ENCODE measurements around the gene NCOA1.
A peak's percentile ranks its signal among the peaks of the same experiment; 100 is the strongest.

NCOA1 gene

DNA sequence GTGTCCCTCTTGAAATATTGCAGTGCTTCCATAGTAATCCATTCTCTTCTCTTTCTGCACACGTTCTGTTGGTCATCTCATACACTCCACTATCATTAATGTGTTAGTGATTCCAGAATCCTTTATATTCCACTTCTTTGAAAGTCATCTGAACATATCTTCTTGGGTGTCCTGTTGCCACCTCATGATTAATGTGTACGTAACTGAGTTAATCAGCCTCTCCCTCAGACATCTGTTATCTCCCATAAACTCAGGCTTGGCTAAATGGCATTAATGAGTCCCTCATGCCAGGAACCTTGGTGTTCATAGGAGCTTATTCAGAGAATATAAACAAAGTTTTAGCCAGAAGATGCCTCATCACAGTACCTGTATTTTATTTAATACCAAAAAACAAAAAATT is 126.4 kb downstream of the NCOA1 start:
- Histone ChIP-seq H3K4me1 (ENCODE audit: control insufficient read depth, insufficient read depth, low read length) (peaks cover 7% of the 10 kb centered on the region; the same call in 1 of the 2 replicates), H3K36me3 (ENCODE audit: control insufficient read depth in 2 of 2, insufficient read depth in 1 of 2, low read length in 2 of 2) (no peaks in the 10 kb centered on the region), H3K9me3 (ENCODE audit: control insufficient read depth, insufficient read depth, low read depth, low read length) (no peaks in the 10 kb centered on the region), H3K27ac (ENCODE audit: extremely low read depth, low read depth, low read length) (no peak overlapping the region), H3K4me3 (ENCODE audit: low read depth, low read length) (no peak overlapping the region)
- ChIA-PET CTCF (no interaction called here), POLR2A (no interaction called here)
- no peak for TF ChIP-seq ZNF16 (tag by site-specific recombination; IDR thresholded peaks at IDR 0.05; ENCODE audit: low read depth)
- no peak for TF ChIP-seq ZNF555 (tag by site-specific recombination; conservative IDR thresholded peaks at IDR 0.05)
- peak; percentile 35; the same call in 1 of the 2 replicates for TF ChIP-seq FEZF1 (tag by site-specific recombination; IDR thresholded peaks at IDR 0.05)
- no peak for TF ChIP-seq ZEB2 (tag by site-specific recombination; IDR thresholded peaks at IDR 0.05)
- no peak for TF ChIP-seq ZNF223 (tag by site-specific recombination; IDR thresholded peaks at IDR 0.05)
- TF ChIP-seq ZNF843 (tag by site-specific recombination; IDR thresholded peaks at IDR 0.05), result 0 out of 2 replicates have a peak, but pooled peaks have one; percentile 31
- no peak for TF ChIP-seq ZNF561 (tag by site-specific recombination; IDR thresholded peaks at IDR 0.05; ENCODE audit: borderline replicate concordance)
- no peak for TF ChIP-seq ZNF580 (tag by site-specific recombination; IDR thresholded peaks at IDR 0.05)
- no peak for TF ChIP-seq ZNF184 (tag by site-specific recombination; IDR thresholded peaks at IDR 0.05)
- TF ChIP-seq ZFP37 (tag by site-specific recombination; IDR thresholded peaks at IDR 0.05), result no peak
- TF ChIP-seq HIC1 (tag by site-specific recombination; IDR thresholded peaks at IDR 0.05), result no peak
- no peak for TF ChIP-seq ZBTB8A (tag by site-specific recombination; IDR thresholded peaks at IDR 0.05)
- no peak for TF ChIP-seq ZSCAN30 (tag by site-specific recombination; IDR thresholded peaks at IDR 0.05)
- TF ChIP-seq PRDM6 (tag by site-specific recombination; IDR thresholded peaks at IDR 0.05), result 0 out of 2 replicates have a peak, but pooled peaks have one; percentile 11
- TF ChIP-seq, protein P1, sequence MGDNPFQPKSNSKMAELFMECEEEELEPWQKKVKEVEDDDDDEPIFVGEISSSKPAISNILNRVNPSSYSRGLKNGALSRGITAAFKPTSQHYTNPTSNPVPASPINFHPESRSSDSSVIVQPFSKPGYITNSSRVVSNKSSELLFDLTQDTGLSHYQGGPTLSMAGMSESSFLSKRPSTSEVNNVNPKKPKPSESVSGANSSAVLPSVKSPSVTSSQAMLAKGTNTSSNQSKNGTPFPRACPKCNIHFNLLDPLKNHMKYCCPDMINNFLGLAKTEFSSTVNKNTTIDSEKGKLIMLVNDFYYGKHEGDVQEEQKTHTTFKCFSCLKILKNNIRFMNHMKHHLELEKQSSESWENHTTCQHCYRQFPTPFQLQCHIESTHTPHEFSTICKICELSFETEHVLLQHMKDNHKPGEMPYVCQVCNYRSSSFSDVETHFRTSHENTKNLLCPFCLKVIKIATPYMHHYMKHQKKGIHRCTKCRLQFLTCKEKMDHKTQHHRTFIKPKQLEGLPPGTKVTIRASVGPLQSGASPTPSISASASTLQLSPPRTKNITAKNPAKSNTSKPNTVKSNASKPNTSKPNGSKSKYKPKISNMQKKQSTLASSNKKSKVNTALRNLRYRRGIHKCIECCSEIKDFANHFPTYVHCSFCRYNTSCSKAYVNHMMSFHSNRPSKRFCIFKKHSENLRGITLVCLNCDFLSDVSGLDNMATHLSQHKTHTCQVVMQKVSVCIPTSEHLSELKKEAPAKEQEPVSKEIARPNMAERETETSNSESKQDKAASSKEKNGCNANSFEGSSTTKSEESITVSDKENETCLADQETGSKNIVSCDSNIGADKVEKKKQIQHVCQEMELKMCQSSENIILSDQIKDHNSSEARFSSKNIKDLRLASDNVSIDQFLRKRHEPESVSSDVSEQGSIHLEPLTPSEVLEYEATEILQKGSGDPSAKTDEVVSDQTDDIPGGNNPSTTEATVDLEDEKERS (tag by site-specific recombination; IDR thresholded peaks at IDR 0.05), result no peak
- no peak for TF ChIP-seq IKZF3 (tag by site-specific recombination; IDR thresholded peaks at IDR 0.05)
- no peak for TF ChIP-seq ZNF10 (tag by site-specific recombination; IDR thresholded peaks at IDR 0.05)
- no peak for TF ChIP-seq ZBTB10 (tag by site-specific recombination; IDR thresholded peaks at IDR 0.05)
- TF ChIP-seq OSR2 (tag by site-specific recombination; IDR thresholded peaks at IDR 0.05), result no peak
- TF ChIP-seq, protein P2, sequence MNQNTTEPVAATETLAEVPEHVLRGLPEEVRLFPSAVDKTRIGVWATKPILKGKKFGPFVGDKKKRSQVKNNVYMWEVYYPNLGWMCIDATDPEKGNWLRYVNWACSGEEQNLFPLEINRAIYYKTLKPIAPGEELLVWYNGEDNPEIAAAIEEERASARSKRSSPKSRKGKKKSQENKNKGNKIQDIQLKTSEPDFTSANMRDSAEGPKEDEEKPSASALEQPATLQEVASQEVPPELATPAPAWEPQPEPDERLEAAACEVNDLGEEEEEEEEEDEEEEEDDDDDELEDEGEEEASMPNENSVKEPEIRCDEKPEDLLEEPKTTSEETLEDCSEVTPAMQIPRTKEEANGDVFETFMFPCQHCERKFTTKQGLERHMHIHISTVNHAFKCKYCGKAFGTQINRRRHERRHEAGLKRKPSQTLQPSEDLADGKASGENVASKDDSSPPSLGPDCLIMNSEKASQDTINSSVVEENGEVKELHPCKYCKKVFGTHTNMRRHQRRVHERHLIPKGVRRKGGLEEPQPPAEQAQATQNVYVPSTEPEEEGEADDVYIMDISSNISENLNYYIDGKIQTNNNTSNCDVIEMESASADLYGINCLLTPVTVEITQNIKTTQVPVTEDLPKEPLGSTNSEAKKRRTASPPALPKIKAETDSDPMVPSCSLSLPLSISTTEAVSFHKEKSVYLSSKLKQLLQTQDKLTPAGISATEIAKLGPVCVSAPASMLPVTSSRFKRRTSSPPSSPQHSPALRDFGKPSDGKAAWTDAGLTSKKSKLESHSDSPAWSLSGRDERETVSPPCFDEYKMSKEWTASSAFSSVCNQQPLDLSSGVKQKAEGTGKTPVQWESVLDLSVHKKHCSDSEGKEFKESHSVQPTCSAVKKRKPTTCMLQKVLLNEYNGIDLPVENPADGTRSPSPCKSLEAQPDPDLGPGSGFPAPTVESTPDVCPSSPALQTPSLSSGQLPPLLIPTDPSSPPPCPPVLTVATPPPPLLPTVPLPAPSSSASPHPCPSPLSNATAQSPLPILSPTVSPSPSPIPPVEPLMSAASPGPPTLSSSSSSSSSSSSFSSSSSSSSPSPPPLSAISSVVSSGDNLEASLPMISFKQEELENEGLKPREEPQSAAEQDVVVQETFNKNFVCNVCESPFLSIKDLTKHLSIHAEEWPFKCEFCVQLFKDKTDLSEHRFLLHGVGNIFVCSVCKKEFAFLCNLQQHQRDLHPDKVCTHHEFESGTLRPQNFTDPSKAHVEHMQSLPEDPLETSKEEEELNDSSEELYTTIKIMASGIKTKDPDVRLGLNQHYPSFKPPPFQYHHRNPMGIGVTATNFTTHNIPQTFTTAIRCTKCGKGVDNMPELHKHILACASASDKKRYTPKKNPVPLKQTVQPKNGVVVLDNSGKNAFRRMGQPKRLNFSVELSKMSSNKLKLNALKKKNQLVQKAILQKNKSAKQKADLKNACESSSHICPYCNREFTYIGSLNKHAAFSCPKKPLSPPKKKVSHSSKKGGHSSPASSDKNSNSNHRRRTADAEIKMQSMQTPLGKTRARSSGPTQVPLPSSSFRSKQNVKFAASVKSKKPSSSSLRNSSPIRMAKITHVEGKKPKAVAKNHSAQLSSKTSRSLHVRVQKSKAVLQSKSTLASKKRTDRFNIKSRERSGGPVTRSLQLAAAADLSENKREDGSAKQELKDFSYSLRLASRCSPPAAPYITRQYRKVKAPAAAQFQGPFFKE (tag by site-specific recombination; IDR thresholded peaks at IDR 0.05; ENCODE audit: borderline replicate concordance), result no peak
- TF ChIP-seq ZNF132 (tag by site-specific recombination; IDR thresholded peaks at IDR 0.05; ENCODE audit: borderline replicate concordance), result no peak
